IMR-90 (cell line): ENCODE data around the gene IL1R2. TPM values are rescaled to one million over a fixed set of nuclear protein-coding genes. Genes with fewer than 3 reads are reported as not detected.

Experiments
- ATAC-seq: fragments of 200-7000 bp; cut with Tn5 transposase; 2 replicates; pipeline ENCODE4 v1.9.1; 2020; ENCODE audit warnings: low read depth, mild to moderate bottlenecking, moderate library complexity
- BruUV-seq: library from RNA; stranded (reverse); fragments of 400-500 nt; replicated peaks from 2 replicates; lab custom pipeline; 2021; lab: Mats Ljungman, UMichigan
- CTCF ChIA-PET: fragments of 300-600 bp; formaldehyde crosslinking; extraction: SDS; loops from one replicate; lab custom pipeline; 2021; ENCODE audit warnings: antibody characterized with exemption; lab: Yijun Ruan, JAX
- POLR2A ChIA-PET: fragments of 300-600 bp; sonication (Branson Sonifier 250); formaldehyde crosslinking; loops from one replicate; lab custom pipeline; 2022; ENCODE audit warnings: antibody characterized with exemption; ENCODE audit not compliant: unreplicated experiment; lab: Charles Lee
- DNase-seq: peaks from one replicate; pipeline ENCODE4 v3.0.0; 2013
- H2AFZ ChIP-seq: replicated peaks from 2 replicates; pipeline ENCODE3; 2013; ENCODE audit warnings: low read length, mild to moderate bottlenecking; ENCODE audit not compliant: poor library complexity
- H2AK5ac ChIP-seq: 2 replicates; pipeline ENCODE4 v1.6.1; 2013; ENCODE audit warnings: low read depth, low read length, inconsistent platforms
- H2AK9ac ChIP-seq: replicated peaks from 2 replicates; pipeline ENCODE3; 2013; ENCODE audit warnings: mild to moderate bottlenecking, low read depth, low read length, moderate library complexity; ENCODE audit not compliant: poor library complexity
- H2BK120ac ChIP-seq: 2 replicates; pipeline ENCODE4 v1.6.1; 2013; ENCODE audit warnings: low read depth, low read length, inconsistent platforms
- H2BK15ac ChIP-seq: 3 replicates; pipeline ENCODE4 v1.6.1; 2013; ENCODE audit warnings: low read depth, low read length, inconsistent platforms
- H2BK20ac ChIP-seq: 2 replicates; pipeline ENCODE4 v1.6.1; 2013; ENCODE audit warnings: low read depth, mild to moderate bottlenecking, inconsistent platforms, low read length, moderate library complexity
- H2BK5ac ChIP-seq: 2 replicates; pipeline ENCODE4 v1.6.1; 2013; ENCODE audit warnings: mild to moderate bottlenecking, low read depth, low read length, inconsistent platforms; ENCODE audit not compliant: poor library complexity, severe bottlenecking
- H3K14ac ChIP-seq: replicated peaks from 2 replicates; pipeline ENCODE4 v1.6.1; 2013; ENCODE audit warnings: low read depth, low read length, inconsistent platforms
- H3K18ac ChIP-seq: 2 replicates; pipeline ENCODE4 v1.6.1; 2013; ENCODE audit warnings: low read depth, low read length, control low read depth
- H3K23ac ChIP-seq: 2 replicates; pipeline ENCODE4 v1.6.1; 2013; ENCODE audit warnings: low read depth, low read length, inconsistent platforms
- H3K27ac ChIP-seq: 2 replicates; pipeline ENCODE4 v1.5.1; 2013; ENCODE audit warnings: mild to moderate bottlenecking, control low read depth, low read length; ENCODE audit not compliant: insufficient read depth
- H3K27me3 ChIP-seq: 2 replicates; pipeline ENCODE4 v1.6.1; 2013; ENCODE audit warnings: low read length; ENCODE audit not compliant: control insufficient read depth, insufficient read depth
- H3K36me3 ChIP-seq: 2 replicates; pipeline ENCODE4 v1.6.1; 2013; ENCODE audit warnings: low read length, mixed read lengths; ENCODE audit not compliant: control insufficient read depth, insufficient read depth
- H3K4ac ChIP-seq: 2 replicates; pipeline ENCODE4 v1.6.1; 2013; ENCODE audit warnings: low read depth, low read length, inconsistent platforms
- H3K4me1 ChIP-seq: 2 replicates; pipeline ENCODE4 v1.6.1; 2013; ENCODE audit warnings: low read length, mixed read lengths; ENCODE audit not compliant: control insufficient read depth, insufficient read depth
- H3K4me2 ChIP-seq: 2 replicates; pipeline ENCODE4 v1.6.1; 2013; ENCODE audit warnings: low read depth, mild to moderate bottlenecking, control low read depth, low read length, moderate library complexity
- H3K4me3 ChIP-seq: 2 replicates; pipeline ENCODE4 v1.5.1; 2013; ENCODE audit warnings: low read depth, mild to moderate bottlenecking, control low read depth, low read length, moderate library complexity; ENCODE audit not compliant: insufficient read depth
- H3K56ac ChIP-seq: 2 replicates; pipeline ENCODE4 v1.6.1; 2013; ENCODE audit warnings: low read length, inconsistent platforms; ENCODE audit not compliant: insufficient read depth; ENCODE audit errors: extremely low read depth
- H3K79me1 ChIP-seq, 2 experiments: 2 replicates each; pipeline ENCODE4 v1.6.1; 2013; ENCODE audit warnings: low read length in 2 of 2, inconsistent platforms in 1 of 2, low read depth in 1 of 2
- H3K9ac ChIP-seq: 2 replicates; pipeline ENCODE4 v1.6.1; 2013; ENCODE audit warnings: low read depth, low read length, control low read depth
- H3K9me1 ChIP-seq: 2 replicates; pipeline ENCODE4 v1.6.1; 2013; ENCODE audit warnings: low read length, inconsistent platforms; ENCODE audit not compliant: insufficient read depth
- H3K9me3 ChIP-seq: 2 replicates; pipeline ENCODE4 v1.6.1; 2013; ENCODE audit warnings: low read length; ENCODE audit not compliant: control insufficient read depth, insufficient read depth
- H4K20me1 ChIP-seq: 2 replicates; pipeline ENCODE4 v1.6.1; 2013; ENCODE audit warnings: low read length, inconsistent platforms; ENCODE audit not compliant: insufficient read depth
- H4K5ac ChIP-seq: 2 replicates; pipeline ENCODE4 v1.6.1; 2013; ENCODE audit warnings: mild to moderate bottlenecking, low read depth, low read length, control low read depth
- H4K8ac ChIP-seq, 2 experiments: 2 replicates each; pipeline ENCODE4 v1.6.1; 2013; ENCODE audit warnings: low read depth in 2 of 2, low read length in 2 of 2, control low read depth in 1 of 2, inconsistent platforms in 1 of 2
- H4K91ac ChIP-seq: 2 replicates; pipeline ENCODE4 v1.6.1; 2013; ENCODE audit warnings: low read depth, low read length, inconsistent platforms; ENCODE audit not compliant: insufficient read depth
- BHLHE40 ChIP-seq: fragments of 150-350 bp; IDR thresholded peaks from 2 replicates; pipeline ENCODE4 v1.6.1; 2016; ENCODE audit warnings: mild to moderate bottlenecking, low read depth, low read length
- CEBPB ChIP-seq: IDR thresholded peaks from 2 replicates; pipeline ENCODE4 v1.6.1; 2012; ENCODE audit warnings: low read depth, low read length, improper control_type of control experiment
- CTCF ChIP-seq: conservative IDR thresholded peaks from 2 replicates; pipeline ENCODE4 v1.5.1; 2012; ENCODE audit warnings: mild to moderate bottlenecking, low read depth, low read length, improper control_type of control experiment
- MAFK ChIP-seq: IDR thresholded peaks from 2 replicates; pipeline ENCODE4 v1.6.1; 2012; ENCODE audit warnings: low read depth, low read length, improper control_type of control experiment
- POLR2A ChIP-seq: IDR thresholded peaks from 2 replicates; pipeline ENCODE4 v1.6.1; 2012; ENCODE audit warnings: mild to moderate bottlenecking, low read depth, low read length
- RAD21 ChIP-seq: IDR thresholded peaks from 2 replicates; pipeline ENCODE4 v1.6.1; 2012; ENCODE audit warnings: low read length, improper control_type of control experiment
- SMC3 ChIP-seq: fragments of 150-350 bp; IDR thresholded peaks from 2 replicates; pipeline ENCODE4 v1.6.1; 2016; ENCODE audit warnings: low read depth, mild to moderate bottlenecking, antibody characterized with exemption, low read length, moderate library complexity
- USF2 ChIP-seq: fragments of 150-350 bp; IDR thresholded peaks from 2 replicates; pipeline ENCODE4 v1.6.1; 2017; ENCODE audit warnings: mild to moderate bottlenecking, antibody characterized with exemption, low read length, low read depth
- WGBS, 2 experiments: methylation state at CpG; one replicate each; pipeline versions ENCODE4 v1.1.5 to v1.1.7; 2013; ENCODE audit warnings: missing lambda C conversion rate in 2 of 2; ENCODE audit not compliant: insufficient read length in 1 of 2; ENCODE audit errors: extremely low coverage in 2 of 2; 5-methylcytosine and 5-hydroxymethylcytosine counted together
- dilution Hi-C: fragments of 300-500 bp; cut with HindIII; formaldehyde crosslinking; loops from one replicate; pipeline ENCODE4 v1.14.3; 2018; ENCODE audit warnings: low sequenced_read_pairs; ENCODE audit not compliant: unreplicated experiment
- in situ Hi-C: fragments of 300-500 bp; cut with MboI; formaldehyde crosslinking; loops from 3 replicates; pipeline ENCODE4 v1.14.3; 2019; ENCODE audit warnings: low sequenced_read_pairs, inconsistent platforms, mixed read lengths
- intact Hi-C: fragments of 100-400 bp; cut with micrococcal nuclease; formaldehyde crosslinking; loops from 2 replicates; pipeline ENCODE4 v1.10.0; 2022
- polyA plus RNA-seq, 3 experiments: library from polyadenylated mRNA; depleted of rRNA; stranded (reverse); fragments of >200 nt; gene quantifications; 2 replicates each; pipeline ENCODE4 v1.2.3, GENCODE V29; 2012; ENCODE audit warnings: low replicate concordance in 1 of 3
- total RNA-seq: library from RNA; depleted of rRNA; stranded (reverse); fragments of >200 nt; gene quantifications from 2 replicates; pipeline ENCODE4 v1.2.3, GENCODE V29; 2012

Gene IL1R2
- total and polyA plus RNA-seq, 2 of the 4 experiments (the other 2 are of a cell fraction): not detected

GRCh38 chr2:102001767-102002142, 10.0 kb downstream of the IL1R2 start:
- Histone ChIP-seq H4K20me1 (no peaks in the 10 kb centered on the region), H3K36me3 (no peaks in the 10 kb centered on the region), H2BK120ac (no peak overlapping the region), H3K79me1 (no peaks in the 10 kb centered on the region), H3K4me1 (no peaks in the 10 kb centered on the region; the same call in 1 of the 2 replicates), H3K18ac (no peak overlapping the region), H2BK20ac (no peak overlapping the region), H3K9me1 (0 out of 2 replicates have a peak, but pooled peaks cover 4% of the 10 kb centered on the region), H3K9me3 (no peaks in the 10 kb centered on the region), H3K4me3 (no peak overlapping the region), H4K8ac (no peak overlapping the region), H3K4ac (no peak overlapping the region), H3K56ac (no peak overlapping the region), H3K27ac (no peak overlapping the region), H2BK5ac (no peak overlapping the region), H3K14ac (no peak overlapping the region), H3K9ac (no peak overlapping the region), H2AFZ (no peak overlapping the region), H2AK9ac (no peak overlapping the region), H2AK5ac (no peak overlapping the region), H4K5ac (no peak overlapping the region), H3K27me3 (peaks cover 24% of the 10 kb centered on the region), H4K91ac (no peak overlapping the region), H3K4me2 (no peak overlapping the region), H2BK15ac (no peak overlapping the region), H3K23ac (no peak overlapping the region)
- ATAC-seq (no peak), DNase-seq (no peak)
- intact Hi-C loops: no loop called here
- BruUV-seq: no TSS peak
- dilution Hi-C loops: loop anchor here (25.0 kb wide), 1 partner anchor 161 kb away; no protein-coding TSS in a partner anchor
- CTCF ChIA-PET: no interaction called here
- TF ChIP-seq CTCF: no peak
- no peak for TF ChIP-seq USF2
- TF ChIP-seq BHLHE40: no peak
- TF ChIP-seq SMC3: no peak
- TF ChIP-seq POLR2A: no peak
- TF ChIP-seq MAFK: no peak
- no peak for TF ChIP-seq CEBPB
- TF ChIP-seq RAD21: no peak
- POLR2A ChIA-PET: interaction anchor here (0.6 kb wide), 1 partner anchor 361 kb away, joined by 3 read pairs; no protein-coding TSS in a partner anchor
- no CpG with 5 or more reads among the region's 4 CpGs for WGBS, 2 experiments
- in situ Hi-C loops: no loop called here
